Activated B cell treated with CpG ODN at 0.5 μM for 24 hours (primary cell): Measurements from ENCODE around the gene LLCFC1. TPM values are rescaled to one million over a fixed set of nuclear protein-coding genes. Genes with fewer than 3 reads are reported as not detected.

ENCODE experiments used
- ATAC-seq: fragments of 200-7000 bp; cut with Tn5 transposase; one replicate; pipeline ENCODE4 v1.10.0; 2021; ENCODE audit warnings: low read depth, mild to moderate bottlenecking, moderate library complexity
- CTCF ChIA-PET: fragments of 350-600 bp; sonication (Branson Sonifier 250); formaldehyde crosslinking; loops from one replicate; lab custom pipeline; 2021; ENCODE audit warnings: antibody characterized with exemption; lab: Charles Lee
- POLR2A ChIA-PET: fragments of 350-600 bp; sonication (Branson Sonifier 250); formaldehyde crosslinking; loops from one replicate; lab custom pipeline; 2021; ENCODE audit warnings: antibody characterized with exemption; lab: Charles Lee
- DNase-seq: peaks from one replicate; pipeline ENCODE4 v3.0.0; 2022
- H3K27ac Mint-ChIP-seq: one replicate; pipeline ENCODE4 v1.8.0; 2020; ENCODE audit warnings: mixed read lengths
- H3K27me3 Mint-ChIP-seq: one replicate; pipeline ENCODE4 v1.8.0; 2021; ENCODE audit warnings: mixed read lengths
- H3K36me3 Mint-ChIP-seq: one replicate; pipeline ENCODE4 v1.8.0; 2021; ENCODE audit warnings: low read depth, mixed read lengths
- H3K4me1 Mint-ChIP-seq: one replicate; pipeline ENCODE4 v1.8.0; 2021; ENCODE audit warnings: mixed read lengths
- H3K4me3 Mint-ChIP-seq: one replicate; pipeline ENCODE4 v1.8.0; 2020; ENCODE audit warnings: mild to moderate bottlenecking, mixed read lengths
- H3K9me3 Mint-ChIP-seq: one replicate; pipeline ENCODE4 v1.8.0; 2020; ENCODE audit warnings: mixed read lengths
- intact Hi-C: fragments of 100-400 bp; cut with micrococcal nuclease; formaldehyde crosslinking; loops from one replicate; pipeline ENCODE4 v1.15.1; 2024
- total RNA-seq: library from RNA; stranded (reverse); gene quantifications from 2 replicates; pipeline ENCODE4 v1.2.3, GENCODE V29; 2022
- TF ChIP-seq, protein P1 (sequence below): fragments of 200-600 bp; IDR thresholded peaks from one replicate; pipeline ENCODE4 v1.8.0; 2022; ENCODE audit warnings: antibody characterized with exemption, mild to moderate bottlenecking

LLCFC1 gene
- total RNA-seq, 1 donor from 2014 or later, result not detected

DNA sequence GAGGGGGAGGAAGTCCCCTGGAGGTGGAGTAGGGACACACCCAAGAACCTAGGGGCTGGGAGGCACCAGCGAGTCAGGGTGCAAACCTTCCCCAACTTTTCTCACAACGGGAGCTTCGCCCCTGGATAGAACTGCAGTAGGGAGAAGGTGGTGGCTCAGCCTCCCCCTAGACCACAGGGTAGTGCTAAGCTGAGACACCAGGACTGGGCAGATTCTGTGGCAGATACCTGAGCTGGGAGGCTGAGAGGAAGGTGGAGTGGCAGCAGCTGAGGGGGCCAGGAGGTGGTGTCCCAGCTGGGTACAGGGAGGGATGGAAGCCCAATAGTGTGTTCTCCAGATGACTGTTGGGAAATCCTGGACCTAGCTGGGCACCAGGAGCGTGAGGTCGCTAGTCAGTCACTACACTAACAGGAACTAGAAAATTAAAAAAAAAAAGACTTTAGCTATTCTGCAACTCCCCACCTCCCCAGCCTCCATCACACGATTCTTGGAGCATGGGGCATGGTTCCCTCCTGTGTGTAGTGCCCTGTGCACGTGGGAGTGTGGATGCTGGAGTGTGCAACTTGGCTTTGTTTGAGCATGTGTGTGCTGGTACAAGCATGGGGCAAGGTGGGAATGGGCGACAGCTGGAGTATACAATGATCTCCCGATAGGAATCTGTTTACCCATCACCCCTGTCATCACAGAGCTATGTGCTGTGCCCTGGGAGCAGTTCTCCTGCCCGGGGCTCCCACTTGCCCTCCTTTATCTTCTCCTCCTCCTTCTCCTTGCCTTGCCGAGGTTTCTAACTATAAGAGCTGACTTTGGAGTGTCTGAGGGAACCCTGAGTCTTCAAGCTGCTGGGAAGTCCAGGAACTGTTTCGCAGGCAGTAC lies 44.9 kb upstream of the LLCFC1 start:
- H3K4me3 Mint-ChIP-seq, result no peak overlapping the region
- no peaks in the 10 kb centered on the region for H3K36me3 Mint-ChIP-seq
- no peak overlapping the region for H3K27ac Mint-ChIP-seq
- no peaks in the 10 kb centered on the region for H3K9me3 Mint-ChIP-seq
- ATAC-seq, result no peak
- POLR2A ChIA-PET, result no interaction called here
- TF ChIP-seq, protein P1, sequence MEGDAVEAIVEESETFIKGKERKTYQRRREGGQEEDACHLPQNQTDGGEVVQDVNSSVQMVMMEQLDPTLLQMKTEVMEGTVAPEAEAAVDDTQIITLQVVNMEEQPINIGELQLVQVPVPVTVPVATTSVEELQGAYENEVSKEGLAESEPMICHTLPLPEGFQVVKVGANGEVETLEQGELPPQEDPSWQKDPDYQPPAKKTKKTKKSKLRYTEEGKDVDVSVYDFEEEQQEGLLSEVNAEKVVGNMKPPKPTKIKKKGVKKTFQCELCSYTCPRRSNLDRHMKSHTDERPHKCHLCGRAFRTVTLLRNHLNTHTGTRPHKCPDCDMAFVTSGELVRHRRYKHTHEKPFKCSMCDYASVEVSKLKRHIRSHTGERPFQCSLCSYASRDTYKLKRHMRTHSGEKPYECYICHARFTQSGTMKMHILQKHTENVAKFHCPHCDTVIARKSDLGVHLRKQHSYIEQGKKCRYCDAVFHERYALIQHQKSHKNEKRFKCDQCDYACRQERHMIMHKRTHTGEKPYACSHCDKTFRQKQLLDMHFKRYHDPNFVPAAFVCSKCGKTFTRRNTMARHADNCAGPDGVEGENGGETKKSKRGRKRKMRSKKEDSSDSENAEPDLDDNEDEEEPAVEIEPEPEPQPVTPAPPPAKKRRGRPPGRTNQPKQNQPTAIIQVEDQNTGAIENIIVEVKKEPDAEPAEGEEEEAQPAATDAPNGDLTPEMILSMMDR, result no peak
- H3K27me3 Mint-ChIP-seq, result peaks cover 31% of the 10 kb centered on the region
- CTCF ChIA-PET, result interaction anchor here (1.2 kb wide), 1 partner anchor 16 kb away, joined by 5 read pairs; no protein-coding TSS in a partner anchor
- intact Hi-C loops, result no loop called here
- no peaks in the 10 kb centered on the region for H3K4me1 Mint-ChIP-seq
- DNase-seq, result no peak

DNA sequence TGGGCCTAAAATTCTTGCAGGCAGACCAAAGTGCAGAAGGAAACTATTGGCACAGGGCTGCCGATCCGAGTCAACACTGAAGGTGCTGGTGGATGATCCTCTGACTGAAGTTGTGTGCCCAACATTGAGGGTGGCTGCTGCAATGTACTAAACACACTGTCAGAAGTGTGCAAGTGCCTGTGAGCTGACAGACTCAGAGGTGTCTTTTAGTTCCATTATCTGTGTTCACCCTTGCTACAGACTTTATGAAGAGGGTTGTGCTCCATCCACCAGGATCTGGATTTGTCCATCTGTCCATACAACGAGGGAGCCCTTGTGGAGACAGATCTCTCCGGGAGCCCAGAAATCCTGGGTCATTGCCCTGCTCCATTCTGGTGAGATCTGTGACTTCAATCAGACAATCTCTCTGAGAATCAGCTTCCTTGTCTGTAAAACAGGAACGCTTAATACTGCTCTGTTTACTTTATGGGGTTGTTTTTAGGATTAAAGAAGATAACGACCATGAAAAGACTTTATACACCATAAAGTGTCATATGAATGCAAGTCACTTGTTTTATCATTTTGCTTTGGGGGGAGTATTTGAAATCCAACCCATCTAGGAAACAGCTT lies 44.2 kb upstream of the LLCFC1 start:
- no peak overlapping the region for H3K4me3 Mint-ChIP-seq
- ATAC-seq, result no peak
- peaks cover 31% of the 10 kb centered on the region for H3K27me3 Mint-ChIP-seq
- no peak overlapping the region for H3K27ac Mint-ChIP-seq
- H3K9me3 Mint-ChIP-seq, result no peaks in the 10 kb centered on the region
- DNase-seq, result no peak
- TF ChIP-seq, protein P1, result no peak
- POLR2A ChIA-PET, result no interaction called here
- CTCF ChIA-PET, result interaction anchor here (1.2 kb wide), 1 partner anchor 15 kb away, joined by 5 read pairs; no protein-coding TSS in a partner anchor
- intact Hi-C loops, result no loop called here
- H3K4me1 Mint-ChIP-seq, result no peaks in the 10 kb centered on the region
- H3K36me3 Mint-ChIP-seq, result no peaks in the 10 kb centered on the region

DNA sequence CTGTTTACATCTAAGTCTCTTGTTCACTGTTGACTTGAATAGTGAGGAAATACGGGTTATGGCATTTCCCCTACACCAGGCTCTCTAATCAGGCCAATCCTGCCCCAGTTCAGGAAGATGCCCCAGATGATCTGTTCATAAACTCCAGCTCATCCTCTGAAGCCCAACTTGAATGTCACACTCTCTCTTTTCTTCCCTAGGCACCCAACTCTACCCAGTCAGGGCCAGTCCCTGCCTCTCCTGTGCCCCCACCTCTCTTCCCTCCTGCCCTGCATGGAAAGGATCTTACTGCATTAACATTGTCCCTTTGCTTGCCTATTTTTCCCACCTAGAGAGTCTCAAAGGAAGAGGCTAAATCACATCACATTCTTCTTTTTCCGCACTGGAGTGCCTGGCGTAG lies 43.1 kb upstream of the LLCFC1 start:
- DNase-seq (no peak), ATAC-seq (no peak)
- H3K27me3 Mint-ChIP-seq, result peaks cover 31% of the 10 kb centered on the region
- ChIA-PET POLR2A (no interaction called here), CTCF (no interaction called here)
- H3K36me3 Mint-ChIP-seq, result no peaks in the 10 kb centered on the region
- H3K4me1 Mint-ChIP-seq, result no peaks in the 10 kb centered on the region
- H3K9me3 Mint-ChIP-seq, result no peaks in the 10 kb centered on the region
- intact Hi-C loops, result no loop called here
- H3K4me3 Mint-ChIP-seq, result no peak overlapping the region
- TF ChIP-seq, protein P1, result no peak
- H3K27ac Mint-ChIP-seq, result no peak overlapping the region

DNA sequence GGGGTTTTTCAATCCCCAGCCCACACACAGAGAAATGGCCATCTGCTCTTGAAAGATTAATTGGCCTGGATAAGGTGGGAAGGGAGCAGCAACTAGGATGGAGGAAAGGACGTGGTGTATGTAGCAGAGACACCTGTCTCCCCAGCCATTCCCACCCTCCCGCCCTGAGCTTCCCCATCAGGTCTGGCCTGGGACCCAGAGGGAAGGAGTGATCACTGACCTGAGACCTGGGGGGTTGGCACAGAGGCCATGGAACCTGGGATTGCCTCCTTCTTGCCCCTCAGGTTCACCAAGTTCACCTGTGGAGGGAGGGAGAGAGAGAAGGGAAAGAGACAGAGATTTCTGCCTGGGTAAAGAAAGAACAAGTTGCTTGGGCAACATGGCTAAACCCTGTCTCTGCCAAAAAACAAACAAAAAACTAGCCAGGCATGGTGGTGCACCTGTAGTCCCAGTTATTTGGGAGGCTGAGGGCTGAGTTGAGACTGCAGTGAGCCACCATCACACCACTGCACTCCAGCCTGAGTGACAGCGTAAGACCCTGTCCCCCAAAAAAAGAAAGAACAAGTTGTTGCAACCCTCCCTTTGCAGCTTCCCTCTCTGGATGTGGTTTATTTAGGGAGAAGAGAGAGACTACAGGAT lies 42.4 kb upstream of the LLCFC1 start:
- CTCF ChIA-PET, result no interaction called here
- no peak for DNase-seq
- no peak overlapping the region for H3K27ac Mint-ChIP-seq

More for the DNA sequence above, 42.4 kb upstream of the LLCFC1 start:
- ATAC-seq, result no peak
- Mint-ChIP-seq H3K36me3 (no peaks in the 10 kb centered on the region), H3K4me1 (no peaks in the 10 kb centered on the region), H3K9me3 (no peaks in the 10 kb centered on the region), H3K27me3 (peaks cover 29% of the 10 kb centered on the region), H3K4me3 (no peak overlapping the region)
- TF ChIP-seq, protein P1, result no peak
- POLR2A ChIA-PET, result no interaction called here
- intact Hi-C loops, result no loop called here
